ENCODE results near the gene RAB11FIP4.

- TF ChIP-seq CTCF (IDR thresholded peaks at IDR 0.05) (no peak), EZH2 (IDR thresholded peaks at IDR 0.05; ENCODE audit: borderline replicate concordance, insufficient read depth, low read depth, low read length, poor library complexity, severe bottlenecking) (no peak)
Measured at GRCh38 chr17:31568121-31568520, 176.6 kb downstream of the RAB11FIP4 start.
